ENCODE results near the gene STRIT1.

- TF ChIP-seq POLR2AphosphoS5 (IDR thresholded peaks at IDR 0.05; ENCODE audit: low read depth, low read length) = no peak
- no peak for TF ChIP-seq POLR2A (IDR thresholded peaks at IDR 0.05; ENCODE audit: low read depth, low read length)
Observed at GRCh38 chr3:155321418-155321817, 27.9 kb upstream of the STRIT1 start.
